Measurements from ENCODE around the gene OOSP4B. TPM values are rescaled to one million over a fixed set of nuclear protein-coding genes. Genes with fewer than 3 reads are reported as not detected.
"Not testable (repeated sequence)": the region's sequence is repeated elsewhere in the genome, so short reads cannot be mapped to it uniquely, and the experiment has no call there.

The OOSP4B gene
- total RNA-seq: not detected

DNA sequence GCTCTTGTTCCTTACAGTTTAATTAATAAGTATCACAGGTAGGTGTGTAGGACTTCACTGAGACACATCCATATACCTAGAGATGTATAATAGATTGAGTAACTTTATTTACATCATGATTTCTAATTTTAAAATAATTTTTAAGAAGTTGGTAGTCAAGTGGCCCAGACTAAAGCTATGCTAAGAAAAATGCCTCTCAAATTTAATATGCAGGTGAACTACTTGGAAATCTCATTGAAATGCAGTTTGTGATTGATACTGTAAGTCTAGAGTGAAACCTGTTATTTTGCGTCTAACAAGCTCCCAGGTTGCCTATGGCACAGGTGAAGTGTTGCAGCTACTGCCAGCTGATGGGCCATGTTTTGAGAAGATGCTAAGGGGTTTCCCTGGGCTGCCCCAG is at the start of gene OOSP4B:
TSS of gene OOSP4B (plus strand) at position 301 of the 400 bp plus-strand sequence.
- no peak within 1 kb of the TSS for H3K4me3 Mint-ChIP-seq
- no peak for ATAC-seq (replicated peaks in 1 of 2)
- H3K9me3 Mint-ChIP-seq: peaks cover 0 to 4% of the 10 kb centered on the region in 2 donors
- no peak for DNase-seq
- no peaks in the 10 kb centered on the region for H3K27me3 Mint-ChIP-seq (ENCODE audit: low read depth)
- peaks cover 0 to 2% of the 10 kb centered on the region in 2 donors for H3K36me3 Mint-ChIP-seq (ENCODE audit: insufficient read depth in 2 of 2)
- no peak within 1 kb of the TSS for H3K27ac Mint-ChIP-seq
- no peaks in the 10 kb centered on the region for H3K4me1 Mint-ChIP-seq (ENCODE audit: low read depth)

DNA sequence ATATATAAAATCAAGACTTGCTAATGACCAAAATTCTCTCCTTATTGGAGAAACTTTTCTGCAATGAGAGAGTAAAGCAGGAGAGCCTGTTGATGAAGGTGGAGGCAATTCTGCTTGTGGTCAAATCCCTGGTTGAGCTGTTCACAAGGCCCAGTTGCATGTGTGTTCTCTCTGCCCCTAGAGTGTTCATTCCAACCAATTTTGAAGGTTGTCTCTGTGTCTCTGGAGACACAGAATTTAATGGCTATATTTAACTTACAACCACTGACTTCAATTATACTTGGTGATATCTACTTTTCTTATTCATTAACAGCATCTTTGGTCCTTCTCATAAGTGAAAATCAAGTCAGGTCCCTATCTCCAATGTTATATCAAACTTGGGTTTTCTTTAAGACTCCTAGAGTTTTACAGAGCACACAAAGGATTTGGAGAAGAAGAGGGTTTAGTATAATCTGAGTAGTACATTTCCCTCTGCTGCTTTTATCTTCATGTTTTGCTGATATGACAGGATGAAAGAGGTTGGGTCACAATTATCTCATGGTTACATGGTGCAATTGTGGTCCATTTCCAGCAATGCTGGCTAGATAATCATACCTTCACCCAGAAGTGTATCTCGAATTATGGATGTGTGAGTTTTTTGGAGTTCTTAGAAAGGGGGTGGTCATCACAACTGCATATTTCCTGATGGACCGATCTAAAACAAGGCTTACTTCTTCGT is 49.1 kb upstream of the OOSP4B start:
- no peak overlapping the region for H3K4me3 Mint-ChIP-seq
- no peaks in the 10 kb centered on the region for H3K36me3 Mint-ChIP-seq (ENCODE audit: insufficient read depth in 2 of 2)
- H3K9me3 Mint-ChIP-seq: no peaks in the 10 kb centered on the region

DNA sequence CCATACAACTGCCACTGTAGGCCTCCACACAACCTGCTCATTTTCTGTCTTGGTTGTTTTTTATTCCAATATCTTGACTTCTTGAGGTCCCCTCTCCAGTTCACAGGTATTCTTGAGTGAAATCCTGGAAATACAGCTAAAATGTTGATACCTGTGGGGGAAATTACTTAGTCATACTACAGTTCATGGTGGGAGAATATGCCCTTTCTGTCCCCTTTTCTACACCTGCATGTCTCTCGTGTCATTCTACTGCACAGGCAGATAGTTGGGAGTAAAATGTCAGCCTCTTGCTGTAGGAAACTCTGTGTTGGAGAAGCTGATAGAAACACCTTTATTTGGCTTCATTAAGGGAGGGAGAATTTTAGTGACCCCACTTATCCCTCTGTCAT is 48.6 kb upstream of the OOSP4B start:
- Mint-ChIP-seq H3K4me3 (no peak overlapping the region), H3K4me1 (ENCODE audit: low read depth) (no peaks in the 10 kb centered on the region), H3K9me3 (no peaks in the 10 kb centered on the region), H3K27ac (no peak overlapping the region), H3K36me3 (ENCODE audit: insufficient read depth in 2 of 2) (no peaks in the 10 kb centered on the region), H3K27me3 (ENCODE audit: low read depth) (peaks cover 12% of the 10 kb centered on the region)
- no peak for DNase-seq
- no peak for ATAC-seq (replicated peaks in 1 of 2)

More for the DNA sequence above, 49.1 kb upstream of the OOSP4B start:
- no peak for DNase-seq
- Mint-ChIP-seq H3K27ac (no peak overlapping the region), H3K27me3 (ENCODE audit: low read depth) (peaks cover 12% of the 10 kb centered on the region), H3K4me1 (ENCODE audit: low read depth) (no peaks in the 10 kb centered on the region)
- no peak for ATAC-seq (replicated peaks in 1 of 2)

DNA sequence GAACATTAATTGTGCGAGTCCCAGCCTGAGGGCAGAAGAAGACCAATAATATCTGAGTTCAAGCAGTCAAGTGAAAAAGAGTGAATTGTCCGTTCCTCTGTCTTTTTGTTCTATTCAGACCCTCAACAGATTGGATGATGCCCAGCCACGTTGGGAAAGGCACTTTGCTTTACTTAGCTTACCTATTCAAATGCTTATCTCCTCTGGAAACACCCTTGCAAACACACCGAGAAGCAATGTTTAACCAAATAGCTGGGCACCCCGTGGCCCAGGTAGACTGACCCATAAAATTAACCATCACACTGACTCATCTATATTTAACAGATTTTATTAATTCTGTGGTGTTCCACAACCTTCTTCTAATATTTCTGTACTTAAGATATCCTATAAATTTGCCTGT is 43.9 kb upstream of the OOSP4B start:
- H3K27ac Mint-ChIP-seq: no peak overlapping the region
- H3K4me3 Mint-ChIP-seq: no peak overlapping the region
- no peaks in the 10 kb centered on the region for H3K36me3 Mint-ChIP-seq (ENCODE audit: insufficient read depth in 2 of 2)
- H3K4me1 Mint-ChIP-seq (ENCODE audit: low read depth): no peaks in the 10 kb centered on the region
- DNase-seq (no peak), ATAC-seq (replicated peaks in 1 of 2) (no peak)
- peaks cover 7% of the 10 kb centered on the region for H3K27me3 Mint-ChIP-seq (ENCODE audit: low read depth)
- no peaks in the 10 kb centered on the region for H3K9me3 Mint-ChIP-seq

DNA sequence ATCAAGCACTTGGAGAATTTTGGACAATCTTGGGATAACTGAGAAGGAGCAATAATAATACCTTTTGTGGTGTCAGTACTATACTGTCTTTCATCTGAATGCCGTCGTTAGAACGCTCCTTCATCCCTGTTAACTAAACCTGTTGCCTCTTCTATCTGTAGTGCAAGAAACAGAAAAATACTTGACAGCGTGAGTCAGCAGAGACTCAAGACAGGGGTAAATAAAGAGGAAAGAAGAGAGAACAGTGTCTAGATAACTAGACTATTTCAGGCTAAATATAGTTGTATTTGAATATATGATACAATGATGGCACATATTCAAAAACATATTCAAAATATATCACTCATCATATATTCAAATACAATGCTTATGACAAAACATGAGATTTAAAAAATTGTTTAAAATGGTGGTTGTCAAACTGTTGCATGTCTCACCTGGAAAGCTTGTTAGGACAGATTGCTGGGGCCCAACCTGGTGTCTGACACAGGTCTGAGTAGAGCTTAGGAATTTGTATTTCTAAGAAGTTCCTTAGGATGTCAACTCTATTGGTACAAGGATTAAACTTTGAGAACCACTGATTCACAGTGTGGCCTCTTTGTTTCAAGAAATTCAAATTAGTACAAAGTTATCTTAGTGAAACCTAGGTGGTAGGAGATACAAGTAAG is 35.7 kb upstream of the OOSP4B start:
- ATAC-seq (replicated peaks in 1 of 2): no peak

DNA sequence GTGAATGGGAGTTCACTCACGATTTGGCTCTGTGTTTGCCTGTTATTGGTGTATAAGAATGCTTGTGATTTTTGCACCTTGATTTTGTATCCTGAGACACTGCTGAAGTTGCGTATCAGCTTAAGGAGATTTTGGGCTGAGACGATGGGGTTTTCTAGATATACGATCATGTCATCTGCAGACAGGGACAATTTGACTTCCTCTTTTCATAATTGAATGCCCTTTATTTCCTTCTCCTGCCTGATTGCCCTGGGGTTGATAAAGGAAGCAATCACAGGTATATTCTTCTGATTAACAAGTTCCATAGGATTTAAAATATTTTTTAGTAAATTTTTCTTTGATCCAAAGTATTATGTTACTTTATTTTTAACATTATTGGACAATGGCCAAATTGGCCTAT is 34.9 kb upstream of the OOSP4B start:
- not testable (repeated sequence) for H3K4me1 Mint-ChIP-seq (ENCODE audit: low read depth); ATAC-seq (replicated peaks in 1 of 2); H3K36me3 Mint-ChIP-seq (ENCODE audit: insufficient read depth in 2 of 2); DNase-seq; H3K27ac Mint-ChIP-seq; H3K9me3 Mint-ChIP-seq; H3K4me3 Mint-ChIP-seq
- peaks cover 16% of the 10 kb centered on the region for H3K27me3 Mint-ChIP-seq (ENCODE audit: low read depth)

More for the DNA sequence above, 35.7 kb upstream of the OOSP4B start:
- no peak overlapping the region for H3K27ac Mint-ChIP-seq
- H3K27me3 Mint-ChIP-seq (ENCODE audit: low read depth): peaks cover 16% of the 10 kb centered on the region
- H3K4me3 Mint-ChIP-seq: no peak overlapping the region
- H3K9me3 Mint-ChIP-seq: no peaks in the 10 kb centered on the region
- no peaks in the 10 kb centered on the region for H3K36me3 Mint-ChIP-seq (ENCODE audit: insufficient read depth in 2 of 2)
- no peaks in the 10 kb centered on the region for H3K4me1 Mint-ChIP-seq (ENCODE audit: low read depth)
- DNase-seq: no peak

DNA sequence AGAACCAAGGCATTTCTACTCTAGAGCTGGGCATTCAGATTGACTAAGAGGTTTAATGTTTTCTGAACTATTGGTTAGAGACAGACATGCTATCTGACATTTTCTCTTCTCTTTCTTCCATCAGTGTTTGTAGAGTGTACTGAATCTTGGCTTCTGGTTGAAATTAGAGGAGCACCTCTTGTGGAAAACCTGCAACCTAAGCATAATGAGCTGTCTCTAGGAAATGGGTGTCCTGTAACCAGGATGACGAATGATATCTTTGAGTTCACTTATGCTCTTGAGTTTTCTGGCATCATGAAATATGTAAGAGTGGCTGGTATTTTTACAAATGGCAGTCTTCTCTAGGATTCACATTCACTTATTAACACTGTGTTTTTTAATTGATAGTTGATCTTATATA is 33.8 kb upstream of the OOSP4B start:
- no peak for ATAC-seq (replicated peaks in 1 of 2)
- H3K27ac Mint-ChIP-seq: no peak overlapping the region
- no peaks in the 10 kb centered on the region for H3K4me1 Mint-ChIP-seq (ENCODE audit: low read depth)
- H3K36me3 Mint-ChIP-seq (ENCODE audit: insufficient read depth in 2 of 2): no peaks in the 10 kb centered on the region
- DNase-seq: no peak
- H3K4me3 Mint-ChIP-seq: no peak overlapping the region
- peaks cover 16% of the 10 kb centered on the region for H3K27me3 Mint-ChIP-seq (ENCODE audit: low read depth)
- no peaks in the 10 kb centered on the region for H3K9me3 Mint-ChIP-seq

DNA sequence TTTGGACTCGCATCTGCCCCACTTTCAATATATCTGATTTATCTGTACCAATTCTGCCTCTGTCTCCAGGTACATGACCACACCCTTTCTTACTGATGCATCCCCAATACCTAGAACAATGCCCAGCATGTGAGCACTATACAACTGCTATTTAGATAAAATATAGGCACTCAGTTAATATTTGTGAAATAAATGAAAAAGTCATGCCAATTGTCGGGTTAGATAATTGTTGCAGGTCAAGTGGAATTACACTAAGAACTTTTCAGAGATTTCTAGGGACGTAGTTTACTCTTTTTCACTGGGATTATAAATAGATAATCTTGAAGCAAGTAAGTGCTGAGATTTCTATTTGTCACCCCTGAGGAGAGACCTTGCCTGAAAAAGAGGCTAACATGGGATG is 32.6 kb upstream of the OOSP4B start:
- Mint-ChIP-seq H3K4me3 (no peak overlapping the region), H3K27ac (no peak overlapping the region), H3K27me3 (ENCODE audit: low read depth) (peaks cover 16% of the 10 kb centered on the region), H3K9me3 (no peaks in the 10 kb centered on the region), H3K4me1 (ENCODE audit: low read depth) (no peaks in the 10 kb centered on the region), H3K36me3 (ENCODE audit: insufficient read depth in 2 of 2) (no peaks in the 10 kb centered on the region)
- DNase-seq: no peak
- no peak for ATAC-seq (replicated peaks in 1 of 2)

DNA sequence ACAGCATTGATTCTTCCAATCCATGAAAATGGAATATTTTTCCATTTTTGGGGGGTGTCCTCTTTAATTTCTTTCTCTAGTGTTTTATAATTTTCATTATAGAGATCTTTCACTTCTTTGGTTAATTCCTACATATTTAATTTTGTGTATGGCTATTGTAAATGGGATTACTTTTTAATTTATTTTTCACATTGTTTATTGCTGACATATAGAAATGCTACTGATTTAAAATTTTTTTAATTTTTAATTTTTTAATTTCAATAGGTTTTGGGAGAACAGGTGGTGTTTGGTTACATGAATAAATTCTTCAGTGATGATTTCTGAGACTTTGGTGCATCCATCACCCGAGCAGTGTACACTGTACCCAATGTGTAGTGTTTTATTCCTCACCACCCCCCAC is 26.6 kb upstream of the OOSP4B start:
- Mint-ChIP-seq H3K27ac (no peak overlapping the region), H3K9me3 (peaks cover 7 to 15% of the 10 kb centered on the region in 2 donors), H3K36me3 (ENCODE audit: insufficient read depth in 2 of 2) (peaks cover 0 to 2% of the 10 kb centered on the region in 2 donors), H3K27me3 (ENCODE audit: low read depth) (peaks cover 10% of the 10 kb centered on the region), H3K4me3 (no peak overlapping the region), H3K4me1 (ENCODE audit: low read depth) (no peaks in the 10 kb centered on the region)
- no peak for DNase-seq
- no peak for ATAC-seq (replicated peaks in 1 of 2)

DNA sequence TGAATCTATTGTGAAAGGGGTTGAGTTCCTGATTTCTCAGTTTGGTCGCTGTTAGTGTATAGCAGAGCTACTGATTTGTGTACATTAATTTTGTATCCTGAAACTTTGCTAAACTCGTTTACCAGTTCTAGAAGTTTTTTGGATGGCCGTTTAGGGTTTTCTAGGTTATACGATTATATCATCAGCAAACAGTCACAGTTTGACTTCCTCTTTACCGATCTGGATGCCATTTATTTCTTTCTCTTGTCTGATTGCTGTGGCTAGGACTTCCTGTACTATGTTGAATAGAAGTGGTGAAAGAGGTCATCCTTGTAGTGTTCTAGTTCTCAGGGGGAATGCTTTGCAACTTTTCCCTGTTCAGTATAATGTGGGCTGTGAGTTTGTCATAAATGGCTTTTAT is 24.6 kb upstream of the OOSP4B start:
- peaks cover 10% of the 10 kb centered on the region for H3K27me3 Mint-ChIP-seq (ENCODE audit: low read depth)
- H3K4me3 Mint-ChIP-seq: no peak overlapping the region
- no peak for ATAC-seq (replicated peaks in 1 of 2)
- H3K9me3 Mint-ChIP-seq: peaks cover 7 to 15% of the 10 kb centered on the region in 2 donors
- peaks cover 0 to 2% of the 10 kb centered on the region in 2 donors for H3K36me3 Mint-ChIP-seq (ENCODE audit: insufficient read depth in 2 of 2)
- no peak overlapping the region for H3K27ac Mint-ChIP-seq
- DNase-seq: no peak
- no peaks in the 10 kb centered on the region for H3K4me1 Mint-ChIP-seq (ENCODE audit: low read depth)

DNA sequence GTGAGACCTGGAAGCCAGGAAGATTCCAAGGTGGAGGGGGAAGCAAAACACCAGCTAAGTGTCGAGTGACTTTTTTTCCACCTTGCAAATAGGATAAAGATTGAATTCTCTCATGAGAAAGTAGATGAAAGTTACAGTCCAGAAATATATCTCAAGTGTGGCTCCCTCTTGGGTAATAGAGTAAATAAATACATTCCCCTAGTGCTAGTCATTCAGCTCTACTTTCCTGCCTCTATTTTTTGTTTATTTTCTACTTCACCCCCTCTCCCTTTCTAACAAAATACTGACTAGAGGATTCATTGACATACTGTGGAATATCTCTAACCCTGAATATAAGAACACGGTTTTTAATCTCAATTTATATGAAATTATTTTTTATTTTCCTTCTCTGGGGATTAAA is 19.2 kb upstream of the OOSP4B start:
- Mint-ChIP-seq H3K4me3 (no peak overlapping the region), H3K27ac (no peak overlapping the region), H3K27me3 (ENCODE audit: low read depth) (peaks cover 20% of the 10 kb centered on the region), H3K4me1 (ENCODE audit: low read depth) (no peaks in the 10 kb centered on the region), H3K36me3 (ENCODE audit: insufficient read depth in 2 of 2) (no peaks in the 10 kb centered on the region), H3K9me3 (peaks cover 0 to 1% of the 10 kb centered on the region in 2 donors)
- DNase-seq (no peak), ATAC-seq (replicated peaks in 1 of 2) (no peak)

DNA sequence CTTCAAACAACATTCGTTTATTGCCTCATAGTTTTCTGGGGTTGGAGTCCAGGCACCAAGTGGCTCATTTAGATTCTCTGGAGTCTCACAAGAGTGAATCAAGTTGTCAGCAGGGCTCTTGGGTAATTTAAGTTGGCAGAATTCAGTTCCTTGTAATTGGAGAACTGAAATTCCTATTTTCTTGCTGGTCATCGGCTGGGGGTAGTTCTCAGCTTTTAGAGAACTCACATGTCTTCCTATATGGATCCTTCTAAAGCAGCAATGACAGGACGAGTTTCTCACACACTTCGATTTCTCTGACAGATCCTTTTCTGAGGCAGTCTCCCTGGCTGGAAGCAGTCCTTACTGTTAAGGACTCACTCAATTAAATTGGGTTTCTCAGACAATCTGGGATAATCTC is 17.3 kb upstream of the OOSP4B start:
- H3K27ac Mint-ChIP-seq: no peak overlapping the region
- H3K4me3 Mint-ChIP-seq: no peak overlapping the region
- no peaks in the 10 kb centered on the region for H3K4me1 Mint-ChIP-seq (ENCODE audit: low read depth)
- ATAC-seq (replicated peaks in 1 of 2) (no peak), DNase-seq (no peak)
- no peaks in the 10 kb centered on the region for H3K36me3 Mint-ChIP-seq (ENCODE audit: insufficient read depth in 2 of 2)
- H3K9me3 Mint-ChIP-seq: peaks cover 0 to 1% of the 10 kb centered on the region in 2 donors
- H3K27me3 Mint-ChIP-seq (ENCODE audit: low read depth): peaks cover 18% of the 10 kb centered on the region

DNA sequence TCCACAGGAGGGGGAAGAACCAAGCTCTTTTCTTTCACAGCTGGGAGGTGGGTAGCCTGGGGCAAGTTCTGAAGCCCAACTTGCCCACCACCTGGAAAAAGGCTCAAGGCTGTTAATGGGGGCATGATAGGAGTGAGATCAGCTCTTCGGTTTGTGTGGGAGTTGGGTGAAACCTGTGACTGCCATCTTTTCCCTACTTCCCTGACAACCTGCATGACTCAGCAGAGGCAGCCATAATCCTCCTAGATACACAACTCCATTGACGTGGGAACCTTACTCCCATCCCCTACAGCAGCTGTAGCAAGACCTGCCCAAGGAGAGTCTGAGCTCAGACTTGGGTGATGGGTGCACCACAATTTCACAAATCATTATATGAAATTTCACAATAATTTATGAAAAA is 13.3 kb upstream of the OOSP4B start:
- Mint-ChIP-seq H3K27ac (no peak overlapping the region), H3K36me3 (ENCODE audit: insufficient read depth in 2 of 2) (no peaks in the 10 kb centered on the region), H3K4me1 (ENCODE audit: low read depth) (no peaks in the 10 kb centered on the region), H3K4me3 (no peak overlapping the region), H3K9me3 (peaks cover 0 to 1% of the 10 kb centered on the region in 2 donors), H3K27me3 (ENCODE audit: low read depth) (peaks cover 13% of the 10 kb centered on the region)
- DNase-seq (no peak), ATAC-seq (replicated peaks in 1 of 2) (no peak)

DNA sequence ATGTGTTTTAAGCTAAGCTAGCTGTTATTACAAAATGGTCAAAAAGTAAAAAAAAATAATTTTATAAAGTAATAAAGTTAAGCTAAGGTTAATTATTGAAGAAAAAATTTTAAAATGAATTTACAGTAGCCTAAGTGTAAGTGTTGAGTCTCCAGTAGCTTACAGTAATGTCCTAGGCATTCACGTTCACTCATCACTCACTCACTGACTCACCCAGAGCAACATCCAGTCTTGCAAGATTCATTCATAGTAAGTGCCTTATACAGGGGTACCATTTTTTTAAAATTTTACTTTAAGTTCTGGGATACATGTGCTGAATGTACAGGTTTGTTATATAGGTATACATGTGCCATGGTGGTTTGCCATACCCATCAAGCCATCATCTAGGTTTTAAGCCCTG is 11.6 kb upstream of the OOSP4B start:
- Mint-ChIP-seq H3K4me1 (ENCODE audit: low read depth) (no peaks in the 10 kb centered on the region), H3K27ac (no peak overlapping the region), H3K36me3 (ENCODE audit: insufficient read depth in 2 of 2) (no peaks in the 10 kb centered on the region), H3K9me3 (peaks cover 0 to 1% of the 10 kb centered on the region in 2 donors), H3K27me3 (ENCODE audit: low read depth) (peaks cover 15% of the 10 kb centered on the region), H3K4me3 (no peak overlapping the region)
- ATAC-seq (replicated peaks in 1 of 2) (no peak), DNase-seq (no peak)
